CD4-positive, alpha-beta memory T cell (primary cell): ENCODE data around the gene ASTL. TPM values are rescaled to one million over a fixed set of nuclear protein-coding genes. Genes with fewer than 3 reads are reported as not detected.

Experiments
- CTCF ChIA-PET: fragments of 350-600 bp; sonication (Branson Sonifier 250); formaldehyde crosslinking; loops from one replicate; lab custom pipeline; 2021; ENCODE audit warnings: inconsistent platforms; ENCODE audit not compliant: partially characterized antibody; lab: Charles Lee
- POLR2A ChIA-PET: fragments of 350-600 bp; sonication (Branson Sonifier 250); formaldehyde crosslinking; loops from one replicate; lab custom pipeline; 2021; ENCODE audit not compliant: partially characterized antibody; lab: Charles Lee
- DNase-seq, 5 donors: peaks; one replicate each; pipeline versions ENCODE4 v3.0.0 to v3.0.0-alpha.2; 2020 to 2022; ENCODE audit warnings: mixed read lengths in 1 of 5
- H3K27ac ChIP-seq: one replicate; pipeline ENCODE4 v1.7.0; 2013; ENCODE audit warnings: low read depth, low read length
- H3K27me3 ChIP-seq: 2 replicates; pipeline ENCODE4 v1.7.0; 2013; ENCODE audit warnings: mild to moderate bottlenecking, low read length, moderate library complexity; ENCODE audit not compliant: insufficient read depth
- H3K36me3 ChIP-seq: 2 replicates; pipeline ENCODE4 v1.7.0; 2013; ENCODE audit warnings: mild to moderate bottlenecking, low read length, moderate library complexity; ENCODE audit not compliant: insufficient read depth
- H3K4me1 ChIP-seq: 2 replicates; pipeline ENCODE4 v1.7.0; 2013; ENCODE audit warnings: mild to moderate bottlenecking, low read length, moderate library complexity; ENCODE audit not compliant: insufficient read depth
- H3K4me3 ChIP-seq, 2 donors: one replicate each; pipeline ENCODE4 v1.7.0; 2013; ENCODE audit warnings: low read length in 2 of 2, mild to moderate bottlenecking in 1 of 2
- H3K9me3 ChIP-seq, 2 donors: one replicate each; pipeline ENCODE4 v1.7.0; 2013; ENCODE audit warnings: low read length in 2 of 2, control low read depth in 1 of 2; ENCODE audit not compliant: control insufficient read depth in 1 of 2
- H3K27ac Mint-ChIP-seq, 7 donors: one replicate each; pipeline ENCODE4 v1.8.0; 2020 to 2021; ENCODE audit warnings: mixed read lengths in 7 of 7, mild to moderate bottlenecking in 6 of 7, inconsistent platforms in 3 of 7, moderate library complexity in 3 of 7
- H3K27me3 Mint-ChIP-seq, 2 donors: one replicate each; pipeline ENCODE4 v1.8.0; 2020 to 2021; ENCODE audit warnings: mixed read lengths in 2 of 2
- H3K36me3 Mint-ChIP-seq, 2 donors: one replicate each; pipeline ENCODE4 v1.8.0; 2020 to 2021; ENCODE audit warnings: mixed read lengths in 2 of 2, inconsistent platforms in 1 of 2, mild to moderate bottlenecking in 1 of 2
- H3K4me1 Mint-ChIP-seq, 4 donors: one replicate each; pipeline ENCODE4 v1.8.0; 2020 to 2021; ENCODE audit warnings: mixed read lengths in 4 of 4, mild to moderate bottlenecking in 1 of 4
- H3K4me3 Mint-ChIP-seq, 8 donors: one replicate each; pipeline ENCODE4 v1.8.0; 2020 to 2021; ENCODE audit warnings: mixed read lengths in 8 of 8, mild to moderate bottlenecking in 7 of 8, moderate library complexity in 6 of 8, inconsistent platforms in 3 of 8
- H3K9me3 Mint-ChIP-seq, 8 donors: one replicate each; pipeline ENCODE4 v1.8.0; 2020 to 2021; ENCODE audit warnings: mixed read lengths in 8 of 8, mild to moderate bottlenecking in 5 of 8, inconsistent platforms in 3 of 8, moderate library complexity in 1 of 8
- intact Hi-C: fragments of 100-400 bp; cut with micrococcal nuclease; formaldehyde crosslinking; loops from one replicate; pipeline ENCODE4 v1.15.1; 2023
- polyA plus RNA-seq, 2 donors: library from polyadenylated mRNA; unstranded; fragments of 300-500 nt; fragmentation: Illumina TruSeq; gene quantifications; one replicate each; pipeline ENCODE4 v1.2.3, GENCODE V29; 2021
- total RNA-seq, 2 experiments: library from RNA; stranded (reverse); gene quantifications; one replicate each; pipeline ENCODE4 v1.2.3, GENCODE V29; 2021

The ASTL gene
- total and polyA plus RNA-seq, 4 experiments from 2014 or later, result 0.48 to 1.3 TPM; not detected in 2

DNA sequence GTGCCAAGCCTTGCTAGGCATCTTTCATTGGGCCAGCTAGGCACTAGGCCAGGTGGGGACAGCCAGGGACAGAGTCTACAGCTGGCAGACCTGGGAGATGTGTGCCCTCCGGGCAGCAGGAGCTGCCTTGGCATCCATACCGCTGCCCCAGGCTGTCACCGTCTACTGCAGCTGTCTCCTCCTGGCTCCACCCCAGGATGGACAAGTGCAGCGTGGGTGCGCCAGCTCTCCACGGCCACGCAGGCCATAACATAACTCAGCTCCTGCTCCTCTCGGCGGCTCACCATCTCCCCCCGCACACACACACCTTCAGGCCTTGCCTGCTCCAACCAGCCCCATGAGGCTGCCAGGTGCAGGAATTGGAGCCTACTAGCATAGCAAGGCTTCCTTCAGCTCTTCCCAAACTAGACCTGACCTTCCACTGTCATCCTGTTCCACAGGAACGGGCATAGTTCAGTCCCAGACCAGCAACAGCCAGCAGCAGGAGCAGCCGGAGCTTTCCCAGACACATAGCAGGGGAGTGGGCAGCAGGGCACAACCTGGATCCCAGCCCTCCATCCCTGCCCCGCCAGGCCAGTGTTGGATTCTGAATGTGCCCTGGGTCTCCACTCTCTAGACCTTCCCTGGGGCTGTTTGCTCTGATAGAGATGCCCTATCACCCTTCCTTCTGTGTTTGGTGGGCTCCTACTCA is 19.5 kb downstream of the ASTL start:
- Histone ChIP-seq H3K9me3 (no peaks in the 10 kb centered on the region), H3K27me3 (no peaks in the 10 kb centered on the region), H3K4me3 (no peak overlapping the region), H3K4me1 (peaks cover 6% of the 10 kb centered on the region), H3K27ac (no peak overlapping the region), H3K36me3 (no peaks in the 10 kb centered on the region)
- Mint-ChIP-seq H3K9me3 (no peaks in the 10 kb centered on the region), H3K27ac (peak overlapping the region in 1 of 7 donors; percentile 81), H3K36me3 (no peaks in the 10 kb centered on the region), H3K4me1 (peaks cover 3 to 32% (median 13%) of the 10 kb centered on the region in 4 donors), H3K27me3 (peaks cover 26 to 29% of the 10 kb centered on the region in 2 donors), H3K4me3 (peak overlapping the region in 5 of 8 donors; percentile 16 to 45 (median 24))
- peak in 1 of 5 donors; percentile 27 for DNase-seq
- POLR2A ChIA-PET, result no interaction called here
- CTCF ChIA-PET, result interaction anchor here (1.0 to 3.4 kb wide), 5 partner anchors 19 to 126 kb away, joined by 3 to 36 read pairs (median 5); partner anchors contain the start of genes ANKRD36C and ASTL
- intact Hi-C loops, result loop anchor here (10.0 kb wide), 1 partner anchor 94 kb away; no protein-coding TSS in a partner anchor

DNA sequence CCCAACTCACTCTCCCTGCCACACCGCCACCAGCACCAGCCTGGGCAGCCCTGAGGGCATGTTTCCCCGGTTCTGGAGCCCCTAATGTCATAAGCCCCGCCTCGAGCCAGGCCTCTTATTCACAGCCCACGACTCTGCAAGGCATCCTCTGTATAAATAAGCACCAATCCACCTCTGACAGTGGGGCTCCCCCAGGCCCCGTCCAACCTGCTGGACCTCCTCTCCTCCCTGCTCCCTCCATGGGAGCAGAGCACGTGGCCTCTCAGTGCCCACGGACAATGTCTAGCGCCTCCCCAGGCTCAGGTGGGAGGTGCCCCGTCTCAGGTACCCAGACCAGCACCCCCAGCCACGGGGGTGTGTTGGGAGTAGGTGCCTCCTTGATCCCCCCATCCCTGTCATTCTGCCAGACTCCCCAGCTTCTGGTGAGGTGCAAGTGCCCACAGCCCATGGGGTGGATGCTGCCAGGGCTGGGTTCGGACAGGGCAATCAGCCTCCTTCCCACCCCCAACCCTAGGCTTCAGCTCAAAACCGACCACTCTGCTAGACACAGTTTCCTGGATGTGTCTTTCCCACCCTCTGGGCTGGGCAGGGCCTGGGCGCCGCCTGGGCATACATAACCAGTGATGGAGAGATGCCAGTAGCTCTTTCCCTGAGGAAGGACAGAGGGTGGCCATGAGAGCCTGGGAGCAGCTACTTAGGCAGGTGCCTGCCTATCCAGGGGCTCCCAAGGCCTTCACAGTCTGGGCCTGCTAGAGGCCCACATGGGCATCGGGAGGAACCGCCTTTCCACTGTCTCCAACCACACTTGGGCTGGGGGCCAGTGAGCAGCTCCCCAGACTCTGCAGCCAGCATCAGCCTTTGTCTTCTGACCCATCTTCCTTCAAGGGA is 20.4 kb downstream of the ASTL start:
- Histone ChIP-seq H3K36me3 (no peaks in the 10 kb centered on the region), H3K4me1 (peaks cover 6% of the 10 kb centered on the region), H3K9me3 (no peaks in the 10 kb centered on the region), H3K27ac (no peak overlapping the region), H3K27me3 (no peaks in the 10 kb centered on the region), H3K4me3 (no peak overlapping the region)
- Mint-ChIP-seq H3K27me3 (peaks cover 26 to 29% of the 10 kb centered on the region in 2 donors), H3K4me1 (peaks cover 3 to 32% (median 13%) of the 10 kb centered on the region in 4 donors), H3K36me3 (no peaks in the 10 kb centered on the region), H3K4me3 (peak overlapping the region; percentile 28 to 85 (median 60)), H3K27ac (peak overlapping the region in 5 of 7 donors; percentile 12 to 81 (median 65)), H3K9me3 (no peaks in the 10 kb centered on the region)
- peak in 1 of 5 donors; percentile 37 for DNase-seq
- CTCF ChIA-PET, result interaction anchor here (1.0 to 3.4 kb wide), 10 partner anchors 10 to 125 kb away, joined by 3 to 36 read pairs (median 4); partner anchors contain the start of genes ANKRD36C and ASTL
- POLR2A ChIA-PET, result interaction anchor here (1.2 to 2.2 kb wide), 4 partner anchors 20 to 126 kb away, joined by 3 to 14 read pairs (median 7); partner anchors contain the start of genes ANKRD36C and ASTL
- intact Hi-C loops, result loop anchor here (2.0 to 10.0 kb wide), 2 partner anchors 93 to 125 kb away; no protein-coding TSS in a partner anchor

- intact Hi-C loops, result loop anchor here (2.0 to 10.0 kb wide), 2 partner anchors 92 to 124 kb away; no protein-coding TSS in a partner anchor
- ChIA-PET POLR2A (interaction anchor here (0.8 to 2.2 kb wide), 6 partner anchors 21 to 125 kb away, joined by 3 to 14 read pairs (median 4); partner anchors contain the start of genes ANKRD36C and ASTL), CTCF (interaction anchor here (0.6 to 3.4 kb wide), 12 partner anchors 11 to 361 kb away, joined by 3 to 36 read pairs (median 4); partner anchors contain the start of genes ANKRD36C and ASTL)
- no peaks in the 10 kb centered on the region for H3K9me3 Mint-ChIP-seq
- no peaks in the 10 kb centered on the region for H3K27me3 ChIP-seq
- no peaks in the 10 kb centered on the region for H3K9me3 ChIP-seq
- H3K27ac Mint-ChIP-seq, result peak overlapping the region in 2 of 7 donors; percentile 12 to 81
- H3K4me1 ChIP-seq, result peaks cover 6% of the 10 kb centered on the region
- H3K27me3 Mint-ChIP-seq, result peaks cover 26 to 29% of the 10 kb centered on the region in 2 donors
- H3K4me3 Mint-ChIP-seq, result peak overlapping the region in 7 of 8 donors; percentile 9 to 85 (median 57)
- H3K36me3 ChIP-seq, result no peaks in the 10 kb centered on the region
- H3K4me3 ChIP-seq, result peak overlapping the region in 1 of 2 donors; percentile 55
- no peaks in the 10 kb centered on the region for H3K36me3 Mint-ChIP-seq
- H3K4me1 Mint-ChIP-seq, result peaks cover 3 to 32% (median 13%) of the 10 kb centered on the region in 4 donors
- no peak overlapping the region for H3K27ac ChIP-seq
- peak; percentile 59 to 78 (median 68) for DNase-seq
Measured at GRCh38 chr2:96116879-96117533, 21.3 kb downstream of the ASTL start.

DNA sequence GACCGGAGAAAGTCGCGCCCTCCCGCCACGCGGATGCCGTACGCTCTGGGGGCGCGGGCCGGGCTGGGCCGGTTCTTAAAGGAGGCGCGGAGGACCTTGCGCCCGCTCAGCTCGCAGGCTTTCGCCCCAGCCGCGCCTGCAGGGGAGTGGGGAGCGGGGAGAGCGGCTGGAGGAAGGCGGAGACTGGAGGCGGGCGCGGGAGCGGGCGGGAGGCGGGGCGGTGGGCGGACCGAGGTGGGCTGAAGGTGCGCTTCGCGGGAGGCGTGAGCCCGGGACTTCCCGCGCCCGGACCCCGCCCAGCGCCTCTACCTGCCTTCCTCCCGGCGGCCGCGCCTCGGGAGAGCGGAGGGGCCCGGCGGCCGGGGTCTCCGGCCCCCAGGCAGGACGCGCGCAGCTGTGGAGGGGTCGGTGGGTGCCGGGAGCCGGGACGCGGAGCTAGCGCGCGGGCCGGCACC is 21.9 kb downstream of the ASTL start, which contains the start of gene ADRA2B:
Gene ADRA2B (minus strand): TSS at position 148 of the 455 bp plus-strand sequence. CDS start 422 bp downstream, outside the sequence.
- Mint-ChIP-seq H3K4me3 (peak within 1 kb of the TSS; percentile 58 to 85 (median 76)), H3K9me3 (no peaks in the 10 kb centered on the region), H3K4me1 (peaks cover 3 to 32% (median 13%) of the 10 kb centered on the region in 4 donors), H3K36me3 (no peaks in the 10 kb centered on the region), H3K27ac (peak within 1 kb of the TSS in 4 of 7 donors; percentile 67 to 84 (median 82)), H3K27me3 (peaks cover 24 to 27% of the 10 kb centered on the region in 2 donors)
- DNase-seq, result peak; percentile 63 to 83 (median 67)
- intact Hi-C loops, result loop anchor here (2.0 to 10.0 kb wide), 2 partner anchors 92 to 124 kb away; no protein-coding TSS in a partner anchor
- Histone ChIP-seq H3K4me1 (peaks cover 6% of the 10 kb centered on the region), H3K4me3 (peak within 1 kb of the TSS in 1 of 2 donors; percentile 55), H3K27me3 (no peaks in the 10 kb centered on the region), H3K9me3 (no peaks in the 10 kb centered on the region), H3K27ac (no peak within 1 kb of the TSS), H3K36me3 (no peaks in the 10 kb centered on the region)
- POLR2A ChIA-PET, result interaction anchor here (0.8 to 2.2 kb wide), 6 partner anchors 21 to 124 kb away, joined by 3 to 14 read pairs (median 4); partner anchors contain the start of genes ANKRD36C and ASTL
- CTCF ChIA-PET, result interaction anchor here (0.6 to 3.4 kb wide), 12 partner anchors 11 to 362 kb away, joined by 3 to 36 read pairs (median 4); partner anchors contain the start of genes ANKRD36C and ASTL

- H3K4me1 ChIP-seq, result peaks cover 6% of the 10 kb centered on the region
- Mint-ChIP-seq H3K9me3 (no peaks in the 10 kb centered on the region), H3K36me3 (no peaks in the 10 kb centered on the region), H3K27ac (peak overlapping the region in 4 of 7 donors; percentile 67 to 84 (median 82)), H3K4me3 (peak overlapping the region; percentile 58 to 84 (median 76)), H3K27me3 (peaks cover 18 to 21% of the 10 kb centered on the region in 2 donors), H3K4me1 (peaks cover 3 to 32% (median 13%) of the 10 kb centered on the region in 4 donors)
- intact Hi-C loops, result loop anchor here (2.0 to 10.0 kb wide), 2 partner anchors 91 to 123 kb away; no protein-coding TSS in a partner anchor
- H3K27ac ChIP-seq, result no peak overlapping the region
- POLR2A ChIA-PET, result interaction anchor here (0.8 to 2.2 kb wide), 2 partner anchors 24 to 124 kb away, joined by 3 to 14 read pairs; partner anchors contain the start of gene ANKRD36C
- no peaks in the 10 kb centered on the region for H3K27me3 ChIP-seq
- CTCF ChIA-PET, result interaction anchor here (0.6 to 3.4 kb wide), 5 partner anchors 15 to 323 kb away, joined by 3 to 36 read pairs (median 6); partner anchors contain the start of gene ANKRD36C
- H3K4me3 ChIP-seq, result peak overlapping the region in 1 of 2 donors; percentile 55
- H3K36me3 ChIP-seq, result no peaks in the 10 kb centered on the region
- H3K9me3 ChIP-seq, result no peaks in the 10 kb centered on the region
- peak in 1 of 5 donors; percentile 37 for DNase-seq
Measured at GRCh38 chr2:96115631-96116423, 22.5 kb downstream of the ASTL start.
